GM18868 (cell line): ENCODE data around the gene SETD2.
A peak's percentile ranks its signal among the peaks of the same experiment; 100 is the strongest.

ENCODE experiments used
- ATAC-seq: cut with Tn5 transposase; IDR thresholded peaks from one replicate; pipeline ENCODE4 v1.9.1; 2021; ENCODE audit warnings: mild to moderate bottlenecking, moderate library complexity; ENCODE audit not compliant: unreplicated experiment

SETD2 gene

DNA sequence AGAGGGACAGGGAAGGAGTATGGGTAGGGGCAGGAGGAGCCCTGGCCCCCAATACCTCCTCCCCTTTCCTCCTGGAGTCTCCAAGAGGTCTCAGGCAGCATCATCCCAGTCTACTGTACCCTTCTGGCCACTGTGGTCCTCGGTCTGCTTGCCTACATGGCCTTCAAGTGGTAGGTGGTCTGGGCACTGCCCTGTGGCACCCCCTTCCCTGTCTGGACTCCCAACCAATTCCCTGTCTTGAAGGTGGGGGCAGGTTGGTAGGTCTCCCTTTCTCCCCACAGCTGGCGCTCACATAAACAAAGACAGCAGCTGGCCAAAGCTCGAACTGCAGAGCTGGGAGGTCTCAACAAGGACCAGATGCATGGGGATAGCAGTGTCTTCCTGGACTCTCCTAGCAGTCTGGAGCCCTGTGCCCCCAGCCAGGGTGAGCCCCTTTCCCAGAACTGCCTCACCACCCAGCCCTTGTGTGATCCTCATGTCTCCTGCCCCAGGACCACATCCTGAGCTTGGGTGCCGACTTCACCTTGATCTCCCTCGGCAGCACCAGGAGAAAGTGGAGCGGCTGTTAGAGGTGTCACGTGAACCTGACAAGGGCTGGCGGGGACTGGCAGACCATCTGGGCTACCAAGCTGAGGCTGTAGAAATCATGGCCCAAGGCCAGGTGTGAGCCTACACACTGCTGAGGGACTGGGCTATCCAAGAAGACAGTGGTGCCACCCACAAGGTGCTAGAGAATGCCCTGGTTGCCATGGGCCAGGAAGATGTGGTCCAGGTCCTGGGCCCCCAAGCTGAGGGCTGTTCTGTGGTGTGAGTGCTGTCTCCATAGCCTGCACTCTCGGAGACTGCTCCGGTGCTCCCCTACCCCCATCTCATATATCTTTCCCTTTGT lies 151.3 kb downstream of the SETD2 start:
- ATAC-seq = no peak

DNA sequence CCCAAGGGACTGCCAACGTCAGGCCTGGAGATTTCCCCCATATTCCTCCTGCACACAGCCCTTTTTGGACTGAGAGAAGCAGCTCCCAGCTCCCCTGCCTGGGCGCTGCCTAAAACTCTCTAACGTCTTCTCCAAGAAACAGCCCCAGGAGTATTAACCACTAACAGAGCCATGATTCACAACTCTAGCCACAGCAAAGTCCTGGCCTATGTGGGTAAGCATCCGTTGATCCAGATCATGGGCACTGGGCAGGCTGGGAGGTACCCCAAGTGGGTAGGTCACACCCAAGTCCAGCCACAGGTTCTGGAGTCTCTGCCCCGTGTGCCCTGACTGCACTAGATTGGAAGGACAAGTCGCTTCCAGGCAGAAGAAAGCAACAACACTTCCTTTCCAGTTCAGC lies 152.5 kb downstream of the SETD2 start:
- no peak for ATAC-seq

DNA sequence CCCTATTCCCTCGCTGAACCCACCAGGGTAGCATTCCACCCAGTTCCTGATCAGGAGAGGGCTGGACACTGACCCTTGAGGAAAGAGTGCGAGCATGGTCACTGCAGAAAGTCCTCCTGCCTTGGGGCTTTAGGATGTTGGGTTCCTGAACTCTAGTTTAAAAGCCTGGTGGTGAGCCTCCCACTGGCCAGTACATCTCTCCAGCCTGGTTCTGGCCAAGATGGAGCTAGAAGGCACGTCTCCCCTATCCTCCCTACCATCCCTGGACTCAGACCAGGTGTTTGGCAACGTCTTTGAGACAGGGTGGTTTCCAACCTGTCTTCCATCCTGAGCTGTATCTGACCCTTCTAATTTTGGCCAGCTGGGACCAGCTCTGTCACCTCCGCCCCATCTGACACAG lies 153.0 kb downstream of the SETD2 start:
- no peak for ATAC-seq

DNA sequence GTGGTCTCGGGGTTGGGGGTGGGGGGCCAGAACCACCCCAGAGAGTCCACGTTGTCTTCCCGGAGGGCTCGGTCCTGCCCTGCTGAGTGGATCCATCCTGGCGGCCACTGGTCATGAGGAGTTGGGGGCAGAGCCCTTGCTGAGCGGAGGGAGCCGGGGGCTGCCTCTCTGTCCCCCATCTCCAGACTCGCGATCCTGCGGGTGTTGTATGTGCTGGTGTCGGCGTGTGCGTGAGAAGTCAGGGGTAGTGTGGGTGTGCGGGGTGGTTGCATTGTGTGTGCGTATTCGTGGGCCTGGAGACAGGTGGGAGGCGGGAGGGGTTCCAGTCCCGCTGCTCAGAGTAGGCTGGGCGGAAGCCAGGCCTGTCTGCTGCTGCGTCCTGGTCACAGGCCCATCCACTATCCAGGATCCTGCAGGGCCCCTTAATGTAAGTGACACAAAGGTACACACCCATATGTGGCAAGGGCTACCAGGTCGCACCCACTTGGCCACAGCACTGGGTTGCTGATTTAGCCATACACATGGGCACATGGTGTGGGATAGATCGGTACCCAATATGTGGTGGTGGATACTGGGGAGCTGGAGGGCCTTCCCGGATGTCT lies 153.7 kb downstream of the SETD2 start:
- no peak for ATAC-seq

DNA sequence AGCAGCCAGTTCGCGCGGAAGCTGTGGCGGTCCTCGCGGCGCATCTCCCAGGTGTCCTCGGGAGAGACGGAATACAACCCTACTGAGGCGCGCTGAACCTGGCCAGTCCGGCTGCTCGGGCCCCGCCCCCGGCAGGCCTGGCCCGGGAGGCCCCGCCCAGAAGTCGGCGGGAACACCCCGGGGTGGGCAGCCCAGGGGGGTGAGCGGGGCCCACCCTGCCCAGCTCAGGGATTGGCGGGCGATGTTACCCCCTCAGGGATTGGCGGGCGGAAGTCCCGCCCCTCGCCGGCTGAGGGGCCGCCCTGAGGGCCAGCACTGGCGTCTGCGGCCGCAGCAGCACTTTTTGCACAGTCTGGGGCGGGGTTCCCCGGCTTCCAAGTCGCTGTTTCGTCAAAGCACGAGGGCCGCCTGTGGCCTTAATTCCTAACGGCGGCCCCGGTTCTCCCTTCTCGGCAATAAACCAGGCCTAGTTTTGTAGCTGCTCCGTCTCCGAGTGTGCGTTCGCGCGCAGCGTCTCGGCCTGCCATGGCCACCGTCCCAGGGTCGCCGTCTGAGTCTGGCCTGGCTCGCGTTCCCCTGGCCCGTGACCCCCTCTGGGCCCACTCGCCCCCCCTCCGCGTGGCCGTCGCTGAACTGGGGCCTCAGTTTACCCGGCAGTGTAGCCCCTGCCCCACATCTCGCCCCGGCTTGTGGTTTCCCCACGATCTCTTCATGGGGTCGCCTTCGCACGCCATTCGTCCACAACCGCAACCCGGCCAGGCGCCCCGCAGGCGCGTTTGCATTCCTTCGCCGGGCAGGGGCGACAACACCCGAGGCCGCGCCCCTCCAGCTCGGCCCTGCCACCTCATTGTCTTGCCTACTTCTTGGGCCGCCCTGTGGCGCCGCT lies 154.4 kb downstream of the SETD2 start:
- peak; percentile 82 for ATAC-seq

DNA sequence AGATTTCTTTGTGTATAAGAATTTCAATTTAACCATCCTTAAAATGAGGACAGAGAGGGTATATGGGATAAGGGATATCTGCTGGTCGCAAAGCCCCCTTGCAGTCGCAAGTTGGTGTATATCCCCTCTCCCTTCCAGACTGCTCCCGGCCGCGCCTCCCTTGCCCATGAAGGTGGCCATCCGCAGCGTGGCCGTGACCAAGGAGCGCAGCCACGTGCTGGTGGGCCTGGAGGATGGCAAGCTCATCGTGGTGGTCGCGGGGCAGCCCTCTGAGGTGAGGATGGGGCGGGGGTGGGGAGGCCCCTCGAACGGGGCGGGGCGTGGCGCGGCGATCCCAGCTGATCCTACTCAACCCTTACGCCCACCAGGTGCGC lies 155.1 kb downstream of the SETD2 start:
- ATAC-seq = no peak

DNA sequence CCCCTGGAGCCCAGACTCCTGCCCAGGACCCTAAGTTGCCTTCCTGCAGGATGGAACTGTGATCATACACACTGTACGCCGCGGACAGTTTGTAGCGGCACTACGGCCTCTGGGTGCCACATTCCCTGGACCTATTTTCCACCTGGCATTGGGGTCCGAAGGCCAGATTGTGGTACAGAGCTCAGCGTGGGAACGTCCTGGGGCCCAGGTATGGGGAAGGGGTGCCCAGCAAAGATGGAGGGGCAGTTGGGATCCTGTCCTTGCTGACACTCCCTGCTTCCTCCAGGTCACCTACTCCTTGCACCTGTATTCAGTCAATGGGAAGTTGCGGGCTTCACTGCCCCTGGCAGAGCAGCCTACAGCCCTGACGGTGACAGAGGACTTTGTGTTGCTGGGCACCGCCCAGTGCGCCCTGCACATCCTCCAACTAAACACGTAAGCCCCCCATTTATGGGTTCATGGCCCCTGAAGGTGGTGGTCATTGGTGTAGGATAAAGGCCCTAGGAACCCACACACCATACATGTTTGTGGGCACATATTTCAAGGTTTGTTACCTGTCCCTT lies 155.6 kb downstream of the SETD2 start:
- ATAC-seq = no peak

DNA sequence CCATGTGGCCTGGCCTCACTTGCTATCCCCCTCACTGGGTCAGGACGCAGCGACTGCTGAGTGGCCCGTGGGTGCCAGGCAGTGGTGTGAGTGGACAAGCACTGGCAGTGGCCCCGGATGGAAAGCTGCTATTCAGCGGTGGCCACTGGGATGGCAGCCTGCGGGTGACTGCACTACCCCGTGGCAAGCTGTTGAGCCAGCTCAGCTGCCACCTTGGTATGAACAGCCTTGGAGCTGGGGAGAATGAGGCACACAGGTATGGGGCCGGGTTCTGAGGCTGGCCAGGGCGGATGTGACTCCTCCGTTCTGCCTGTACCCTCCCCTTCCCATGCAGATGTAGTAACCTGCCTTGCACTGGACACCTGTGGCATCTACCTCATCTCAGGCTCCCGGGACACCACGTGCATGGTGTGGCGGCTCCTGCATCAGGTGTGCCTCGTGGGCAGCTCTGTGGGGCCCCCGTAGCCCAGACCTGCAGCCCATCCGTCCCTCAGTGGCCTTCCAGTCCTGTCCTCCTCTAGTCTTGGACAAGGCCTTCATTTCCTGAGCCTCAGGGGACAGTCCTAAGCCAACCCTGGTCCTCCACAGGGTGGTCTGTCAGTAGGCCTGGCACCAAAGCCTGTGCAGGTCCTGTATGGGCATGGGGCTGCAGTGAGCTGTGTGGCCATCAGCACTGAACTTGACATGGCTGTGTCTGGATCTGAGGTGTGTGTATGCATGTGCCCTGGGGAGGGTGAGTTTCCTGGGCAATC lies 156.3 kb downstream of the SETD2 start:
- ATAC-seq = no peak

DNA sequence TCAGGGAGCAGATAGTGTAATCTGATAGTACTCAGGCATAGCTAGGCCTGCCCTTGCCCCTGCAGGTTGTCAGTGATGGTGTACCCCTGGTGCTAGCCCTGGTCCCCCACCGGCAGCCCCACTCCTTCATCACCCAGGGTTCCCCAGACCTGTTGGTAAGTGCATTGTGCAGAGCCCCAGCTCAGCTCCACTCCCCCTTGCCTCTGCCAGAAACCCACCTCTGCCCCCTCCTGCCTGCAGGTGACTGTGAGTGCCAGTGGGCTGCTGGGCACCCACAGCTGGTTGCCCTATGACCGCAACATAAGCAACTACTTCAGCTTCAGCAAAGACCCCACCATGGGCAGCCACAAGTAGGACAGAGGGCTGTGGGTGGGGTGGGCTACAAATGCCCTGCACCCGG lies 156.9 kb downstream of the SETD2 start:
- no peak for ATAC-seq

DNA sequence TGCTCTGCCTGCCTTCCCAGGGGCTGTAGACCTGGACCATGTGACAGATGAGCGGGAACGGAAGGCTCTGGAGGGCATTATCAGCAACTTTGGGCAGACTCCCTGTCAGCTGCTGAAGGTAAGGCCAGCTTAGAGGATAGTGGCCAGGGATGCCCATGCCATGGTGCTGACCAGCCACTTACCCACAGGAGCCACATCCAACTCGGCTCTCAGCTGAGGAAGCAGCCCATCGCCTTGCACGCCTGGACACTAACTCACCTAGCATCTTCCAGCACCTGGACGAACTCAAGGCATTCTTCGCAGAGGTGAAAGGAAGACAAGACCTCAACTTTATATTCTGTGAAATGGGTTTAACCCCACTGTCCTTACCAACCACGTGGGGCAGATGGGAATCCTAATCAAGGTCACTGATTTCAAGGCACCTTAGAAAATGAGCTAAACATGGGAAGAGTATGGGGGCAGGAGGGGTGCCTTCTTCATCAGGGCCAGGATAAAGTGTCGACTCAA lies 157.7 kb downstream of the SETD2 start:
- ATAC-seq = no peak

DNA sequence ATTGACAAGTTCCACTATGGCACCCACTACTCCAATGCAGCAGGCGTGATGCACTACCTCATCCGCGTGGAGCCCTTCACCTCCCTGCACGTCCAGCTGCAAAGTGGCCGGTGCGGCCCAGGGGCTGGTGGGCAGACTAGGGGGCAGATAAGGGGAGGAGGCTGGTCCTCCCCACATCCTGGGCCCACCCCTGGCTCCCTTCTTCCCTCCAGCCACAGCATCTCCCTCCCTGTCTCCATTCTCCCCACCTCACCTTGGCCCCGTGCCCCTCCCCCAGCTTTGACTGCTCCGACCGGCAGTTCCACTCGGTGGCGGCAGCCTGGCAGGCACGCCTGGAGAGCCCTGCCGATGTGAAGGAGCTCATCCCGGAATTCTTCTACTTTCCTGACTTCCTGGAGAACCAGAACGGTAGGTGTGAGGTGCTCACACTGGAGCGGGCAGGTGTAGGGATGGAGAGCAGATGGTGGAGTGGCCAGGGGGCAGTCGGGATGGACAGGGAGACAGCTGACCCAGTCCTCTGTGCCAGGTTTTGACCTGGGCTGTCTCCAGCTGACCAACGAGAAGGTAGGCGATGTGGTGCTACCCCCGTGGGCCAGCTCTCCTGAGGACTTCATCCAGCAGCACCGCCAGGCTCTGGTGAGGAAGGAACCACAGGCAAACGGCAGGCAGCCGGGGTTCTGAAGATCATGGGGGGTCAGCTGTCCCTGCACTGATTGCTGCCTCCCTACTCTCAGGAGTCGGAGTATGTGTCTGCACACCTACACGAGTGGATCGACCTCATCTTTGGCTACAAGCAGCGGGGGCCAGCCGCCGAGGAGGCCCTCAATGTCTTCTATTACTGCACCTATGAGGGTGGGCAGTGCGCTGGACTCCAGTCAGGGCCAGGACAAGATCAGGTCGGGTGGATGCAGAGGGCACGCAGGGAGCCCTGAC lies 158.4 kb downstream of the SETD2 start:
- ATAC-seq = no peak

DNA sequence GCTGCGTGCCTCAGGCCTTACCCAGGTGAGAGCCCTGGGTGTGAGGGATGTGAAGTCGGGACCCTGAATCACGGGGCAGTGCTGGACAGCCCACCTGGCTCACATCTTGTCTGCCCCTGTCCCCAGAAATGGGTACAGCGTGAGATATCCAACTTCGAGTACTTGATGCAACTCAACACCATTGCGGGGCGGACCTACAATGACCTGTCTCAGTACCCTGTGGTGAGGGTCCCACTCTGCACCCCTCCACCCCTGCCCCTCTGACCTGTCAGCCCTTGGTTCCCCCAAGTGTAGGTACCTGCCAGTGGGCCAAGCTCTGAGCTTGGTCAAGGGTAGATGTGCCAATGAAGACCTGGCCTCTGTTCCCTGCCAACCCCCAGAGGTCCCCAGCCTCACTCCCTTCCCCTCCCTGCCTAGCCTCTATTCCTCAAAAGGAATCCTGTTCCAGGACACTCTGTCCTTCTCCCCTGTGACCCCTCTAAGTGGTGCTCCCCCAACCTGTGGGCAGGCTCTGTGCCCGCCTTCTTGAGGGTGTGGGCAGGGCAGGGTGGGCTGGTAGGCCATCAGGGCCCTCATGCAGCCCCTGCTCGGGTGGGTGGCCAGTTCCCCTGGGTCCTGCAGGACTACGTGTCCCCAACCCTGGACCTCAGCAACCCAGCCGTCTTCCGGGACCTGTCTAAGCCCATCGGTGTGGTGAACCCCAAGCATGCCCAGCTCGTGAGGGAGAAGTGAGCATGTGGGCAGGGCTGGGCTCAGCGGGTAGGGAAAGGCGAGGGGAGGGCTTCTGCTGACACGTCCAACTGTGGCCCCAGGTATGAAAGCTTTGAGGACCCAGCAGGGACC lies 159.3 kb downstream of the SETD2 start:
- ATAC-seq = no peak

DNA sequence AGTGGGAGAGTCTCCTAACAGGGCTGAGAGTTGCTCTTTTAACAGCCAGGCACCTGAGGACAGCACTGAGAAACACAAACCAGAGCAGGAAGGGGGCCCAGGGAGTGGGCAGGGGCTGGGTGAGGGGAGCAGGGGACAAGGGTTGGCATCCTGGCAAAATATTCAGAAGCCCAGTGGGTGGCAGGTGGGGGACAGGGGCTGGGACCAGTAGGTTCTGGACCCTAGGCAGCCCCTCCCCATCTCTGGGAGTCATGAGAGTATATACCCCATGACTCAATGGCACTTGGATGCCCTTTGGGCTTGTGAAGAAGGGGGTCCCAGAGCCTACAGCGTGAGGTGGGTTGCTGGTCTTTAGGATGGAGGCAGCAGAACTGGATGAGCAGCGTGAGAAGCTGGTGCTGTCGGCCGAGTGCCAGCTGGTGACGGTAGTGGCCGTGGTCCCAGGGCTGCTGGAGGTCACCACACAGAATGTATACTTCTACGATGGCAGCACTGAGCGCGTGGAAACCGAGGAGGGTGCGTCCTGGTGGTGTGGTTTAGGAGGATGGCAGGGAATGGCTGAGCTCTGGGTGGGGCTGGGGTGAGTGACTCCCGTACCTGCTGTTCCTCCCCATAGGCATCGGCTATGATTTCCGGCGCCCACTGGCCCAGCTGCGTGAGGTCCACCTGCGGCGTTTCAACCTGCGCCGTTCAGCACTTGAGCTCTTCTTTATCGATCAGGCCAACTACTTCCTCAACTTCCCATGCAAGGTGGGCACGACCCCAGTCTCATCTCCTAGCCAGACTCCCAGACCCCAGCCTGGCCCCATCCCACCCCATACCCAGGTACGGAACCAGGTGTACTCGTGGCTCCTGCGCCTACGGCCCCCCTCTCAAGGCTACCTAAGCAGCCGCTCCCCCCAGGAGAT lies 160.2 kb downstream of the SETD2 start:
- no peak for ATAC-seq

DNA sequence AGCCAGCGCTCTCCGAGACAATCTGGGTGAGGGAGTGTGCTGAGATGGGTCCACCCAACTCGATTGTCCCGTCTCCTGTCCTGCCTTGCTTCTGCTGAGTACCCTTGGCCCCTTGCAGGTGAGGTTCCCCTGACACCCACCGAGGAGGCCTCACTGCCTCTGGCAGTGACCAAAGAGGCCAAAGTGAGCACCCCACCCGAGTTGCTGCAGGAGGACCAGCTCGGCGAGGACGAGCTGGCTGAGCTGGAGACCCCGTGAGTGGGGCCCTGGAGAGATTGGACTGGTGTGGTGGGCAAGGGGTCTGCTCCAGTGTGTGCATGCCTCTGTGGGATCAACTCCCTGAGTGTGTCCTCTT lies 160.9 kb downstream of the SETD2 start:
- ATAC-seq = no peak

DNA sequence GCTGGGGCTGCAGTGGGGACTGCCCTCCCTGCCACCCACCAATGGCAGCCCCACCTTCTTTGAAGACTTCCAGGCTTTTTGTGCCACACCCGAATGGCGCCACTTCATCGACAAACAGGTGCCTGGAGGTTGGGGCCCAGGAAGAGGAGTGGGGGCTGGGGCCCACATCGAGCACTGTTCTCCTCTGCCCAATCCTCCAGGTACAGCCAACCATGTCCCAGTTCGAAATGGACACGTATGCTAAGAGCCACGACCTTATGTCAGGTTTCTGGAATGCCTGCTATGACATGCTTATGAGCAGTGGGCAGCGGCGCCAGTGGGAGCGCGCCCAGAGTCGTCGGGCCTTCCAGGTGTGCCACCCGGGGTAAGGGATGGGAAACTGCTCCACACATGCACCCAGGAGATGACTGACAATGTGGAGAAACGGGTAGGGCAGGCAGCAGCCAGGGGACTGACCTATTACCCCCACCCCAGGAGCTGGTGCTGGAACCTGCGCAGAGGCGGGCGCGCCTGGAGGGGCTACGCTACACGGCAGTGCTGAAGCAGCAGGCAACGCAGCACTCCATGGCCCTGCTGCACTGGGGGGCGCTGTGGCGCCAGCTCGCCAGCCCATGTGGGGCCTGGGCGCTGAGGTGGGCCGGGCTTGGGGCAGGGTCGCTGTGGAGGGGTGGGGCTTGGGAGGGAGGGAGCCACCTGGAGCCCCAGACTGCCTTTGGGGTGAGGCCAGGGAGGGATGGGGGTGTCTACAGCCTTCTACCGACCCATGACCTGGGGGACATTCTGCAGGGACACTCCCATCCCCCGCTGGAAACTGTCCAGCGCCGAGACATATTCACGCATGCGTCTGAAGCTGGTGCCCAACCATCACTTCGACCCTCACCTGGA lies 161.5 kb downstream of the SETD2 start:
- no peak for ATAC-seq

DNA sequence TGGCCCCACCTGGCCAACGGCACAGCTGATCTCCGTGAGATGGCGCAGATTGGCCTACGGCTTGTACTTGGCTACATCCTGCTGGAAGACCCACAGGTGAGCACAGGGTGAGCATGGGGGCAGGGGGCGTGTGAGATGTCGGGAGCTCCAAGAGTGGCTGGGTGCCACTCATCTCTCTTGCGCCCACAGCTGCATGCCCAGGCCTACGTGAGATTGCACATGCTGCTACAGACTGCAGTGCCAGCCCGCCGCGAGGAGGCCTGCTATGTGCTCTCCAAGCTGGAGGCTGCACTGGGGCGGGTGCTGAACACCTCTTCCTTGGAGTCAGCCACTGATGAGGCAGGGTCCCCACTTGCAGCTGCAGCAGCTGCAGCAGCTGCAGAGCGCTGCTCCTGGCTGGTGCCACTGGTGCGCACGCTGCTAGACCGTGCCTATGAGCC lies 162.2 kb downstream of the SETD2 start:
- ATAC-seq = no peak
